ENCODE measurements around the gene PAK2.

GRCh38 chr3:196699749-196700148 is 39.9 kb upstream of the PAK2 start:
- TF ChIP-seq CTCF (IDR thresholded peaks at IDR 0.05), result no peak
- no peak for TF ChIP-seq POLR2A (IDR thresholded peaks at IDR 0.05)

Measured in vagina (tissue), 2 donors.